ENCODE results near the gene PNMT. TPM values are rescaled to one million over a fixed set of nuclear protein-coding genes. Genes with fewer than 3 reads are reported as not detected.
A peak's percentile ranks its signal among the peaks of the same experiment; 100 is the strongest.

Gene PNMT
- polyA plus RNA-seq, 1 donor from 2014 or later = 1.5 TPM

DNA sequence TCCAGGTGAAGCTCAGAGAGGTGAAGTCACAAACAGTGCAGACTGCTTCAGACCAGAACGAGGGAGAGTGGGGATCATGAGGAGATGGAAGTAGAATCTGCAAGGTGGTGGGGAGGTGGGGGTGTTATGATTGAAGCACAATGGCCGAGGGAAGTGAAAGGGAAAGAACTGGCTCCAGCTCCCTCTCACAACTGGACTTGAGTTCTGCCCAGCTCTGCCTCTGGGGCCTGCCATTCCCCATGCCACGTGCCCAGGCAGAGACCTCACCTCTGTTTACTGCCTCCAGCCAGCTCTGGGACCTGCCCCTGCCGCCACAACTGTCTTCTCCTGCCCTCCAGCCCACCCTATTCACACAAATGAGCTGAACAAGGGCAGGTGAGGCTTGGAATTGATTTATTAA is 2.5 kb downstream of the PNMT start:
- H3K27ac ChIP-seq (ENCODE audit: low read length) = no peak overlapping the region
- H3K9me2 ChIP-seq (ENCODE audit: insufficient read depth, low read length) = no peaks in the 10 kb centered on the region
- H3K4me2 ChIP-seq (ENCODE audit: low read length) = no peak overlapping the region
- H2AFZ ChIP-seq (ENCODE audit: low read depth, low read length) = no peak overlapping the region
- H3F3A ChIP-seq (ENCODE audit: insufficient read depth, low read length, poor library complexity, severe bottlenecking) = no peaks in the 10 kb centered on the region
- TF ChIP-seq EP300 (conservative IDR thresholded peaks at IDR 0.05; ENCODE audit: poor library complexity, severe bottlenecking) (no peak), SMC3 (conservative IDR thresholded peaks at IDR 0.05; ENCODE audit: poor library complexity) (no peak), POLR2AphosphoS5 (IDR thresholded peaks at IDR 0.05) (no peak), RAD21 (conservative IDR thresholded peaks at IDR 0.05) (no peak)
- TF ChIP-seq, protein P1, sequence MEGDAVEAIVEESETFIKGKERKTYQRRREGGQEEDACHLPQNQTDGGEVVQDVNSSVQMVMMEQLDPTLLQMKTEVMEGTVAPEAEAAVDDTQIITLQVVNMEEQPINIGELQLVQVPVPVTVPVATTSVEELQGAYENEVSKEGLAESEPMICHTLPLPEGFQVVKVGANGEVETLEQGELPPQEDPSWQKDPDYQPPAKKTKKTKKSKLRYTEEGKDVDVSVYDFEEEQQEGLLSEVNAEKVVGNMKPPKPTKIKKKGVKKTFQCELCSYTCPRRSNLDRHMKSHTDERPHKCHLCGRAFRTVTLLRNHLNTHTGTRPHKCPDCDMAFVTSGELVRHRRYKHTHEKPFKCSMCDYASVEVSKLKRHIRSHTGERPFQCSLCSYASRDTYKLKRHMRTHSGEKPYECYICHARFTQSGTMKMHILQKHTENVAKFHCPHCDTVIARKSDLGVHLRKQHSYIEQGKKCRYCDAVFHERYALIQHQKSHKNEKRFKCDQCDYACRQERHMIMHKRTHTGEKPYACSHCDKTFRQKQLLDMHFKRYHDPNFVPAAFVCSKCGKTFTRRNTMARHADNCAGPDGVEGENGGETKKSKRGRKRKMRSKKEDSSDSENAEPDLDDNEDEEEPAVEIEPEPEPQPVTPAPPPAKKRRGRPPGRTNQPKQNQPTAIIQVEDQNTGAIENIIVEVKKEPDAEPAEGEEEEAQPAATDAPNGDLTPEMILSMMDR (IDR thresholded peaks at IDR 0.05; ENCODE audit: poor library complexity, severe bottlenecking) = no peak
- no peak overlapping the region for H3K4me3 ChIP-seq (ENCODE audit: low read length)
- no peak overlapping the region for H3K9ac ChIP-seq (ENCODE audit: low read length)
- H3K9me3 ChIP-seq (ENCODE audit: low read length) = no peaks in the 10 kb centered on the region
- peaks cover 19% of the 10 kb centered on the region for H3K27me3 ChIP-seq (ENCODE audit: insufficient read depth, low read depth, low read length)
- no peaks in the 10 kb centered on the region for H3K36me3 ChIP-seq (ENCODE audit: insufficient read depth, low read length)
- H3K79me2 ChIP-seq (replicated peaks; ENCODE audit: insufficient read depth, low read length) = no peaks in the 10 kb centered on the region
- H4K20me1 ChIP-seq (ENCODE audit: insufficient read depth) = no peaks in the 10 kb centered on the region

DNA sequence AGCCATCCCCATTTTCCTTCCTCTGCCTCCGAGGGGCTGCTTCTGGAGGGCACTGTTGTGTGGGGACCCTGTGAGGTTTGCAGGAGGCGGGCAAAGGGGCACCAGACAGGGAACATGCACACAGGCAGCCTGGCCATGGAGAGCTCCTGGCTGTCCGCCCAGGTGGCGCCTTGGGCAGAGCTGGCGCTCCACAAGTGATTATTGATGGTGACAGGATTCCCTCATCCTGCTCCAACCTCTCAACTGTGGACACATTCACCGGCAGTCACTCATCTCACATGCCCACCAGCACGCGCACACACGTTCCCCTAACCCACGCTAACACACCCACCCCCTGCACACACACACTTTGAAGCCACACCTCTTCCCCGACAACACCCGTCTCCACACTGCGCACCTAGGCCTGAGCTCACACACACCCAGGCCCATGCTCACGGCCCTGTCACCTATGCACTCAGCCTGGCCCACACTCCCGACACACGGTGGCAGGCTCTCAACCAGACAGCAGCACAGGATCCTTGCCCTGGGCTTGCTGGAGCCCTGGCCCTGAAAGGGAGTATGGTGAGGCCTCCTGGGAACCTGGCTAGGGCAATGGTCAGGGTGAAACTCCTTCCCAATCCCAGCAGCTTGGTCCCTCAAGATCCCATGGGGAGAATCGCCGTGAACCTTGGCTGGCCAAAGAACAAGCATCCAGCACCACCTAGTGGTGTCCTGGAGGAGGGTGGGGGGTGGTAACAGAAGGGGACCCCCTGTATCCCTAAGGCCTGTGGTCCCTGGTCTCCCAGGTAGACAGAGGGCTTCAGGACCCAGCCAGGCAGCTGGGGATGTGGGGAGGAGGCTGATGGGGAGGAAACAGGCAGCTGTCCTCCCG is 3.6 kb downstream of the PNMT start:
- no peak for TF ChIP-seq EZH2 (IDR thresholded peaks at IDR 0.05; ENCODE audit: borderline replicate concordance, insufficient read depth, low read length, poor library complexity, severe bottlenecking)
- no peak for TF ChIP-seq EP300 (conservative IDR thresholded peaks at IDR 0.05; ENCODE audit: poor library complexity, severe bottlenecking)
- TF ChIP-seq POLR2AphosphoS5 (IDR thresholded peaks at IDR 0.05) = no peak
- peak; percentile 40 for TF ChIP-seq RAD21 (conservative IDR thresholded peaks at IDR 0.05)
- TF ChIP-seq, protein P1 (IDR thresholded peaks at IDR 0.05; ENCODE audit: poor library complexity, severe bottlenecking) = peak; percentile 51
- TF ChIP-seq TAF1 (IDR thresholded peaks at IDR 0.05; ENCODE audit: low read depth) = no peak
- TF ChIP-seq SMC3 (conservative IDR thresholded peaks at IDR 0.05; ENCODE audit: poor library complexity) = peak; percentile 40

More for the DNA sequence above, 3.6 kb downstream of the PNMT start:
- Histone ChIP-seq H3K9ac (ENCODE audit: low read length) (no peak overlapping the region), H3K9me2 (ENCODE audit: insufficient read depth, low read length) (no peaks in the 10 kb centered on the region), H2AFZ (ENCODE audit: low read depth, low read length) (no peak overlapping the region), H3K4me3 (ENCODE audit: low read length) (no peak overlapping the region), H3K4me2 (ENCODE audit: low read length) (no peak overlapping the region), H4K20me1 (ENCODE audit: insufficient read depth) (no peaks in the 10 kb centered on the region), H3K27me3 (ENCODE audit: insufficient read depth, low read depth, low read length) (peaks cover 19% of the 10 kb centered on the region), H3K79me2 (replicated peaks; ENCODE audit: insufficient read depth, low read length) (no peaks in the 10 kb centered on the region), H3K36me3 (ENCODE audit: insufficient read depth, low read length) (no peaks in the 10 kb centered on the region), H3K9me3 (ENCODE audit: low read length) (no peaks in the 10 kb centered on the region), H3F3A (ENCODE audit: insufficient read depth, low read length, poor library complexity, severe bottlenecking) (no peaks in the 10 kb centered on the region), H3K27ac (ENCODE audit: low read length) (no peak overlapping the region)

Data from neural cell (in vitro differentiated cells).